ENCODE results near the gene COPB1. TPM values are rescaled to one million over a fixed set of nuclear protein-coding genes. Genes with fewer than 3 reads are reported as not detected.
A peak's percentile ranks its signal among the peaks of the same experiment; 100 is the strongest.

Gene COPB1
- total and polyA plus RNA-seq, 9 of the 15 experiments (the other 6 are each of a cell fraction or from before 2014, with no cell fraction given): 64.7 to 188 (median 91.6) TPM

- TF ChIP-seq HMBOX1 (IDR thresholded peaks at IDR 0.05) (peak; percentile 38), GABPA (tag; conservative IDR thresholded peaks at IDR 0.05; ENCODE audit: low read depth) (peak; percentile 77), TAF15 (IDR thresholded peaks at IDR 0.05; ENCODE audit: low read depth, low read length) (no peak), SFPQ (IDR thresholded peaks at IDR 0.05; ENCODE audit: low read depth, low read length) (no peak), RB1 (IDR thresholded peaks at IDR 0.05; ENCODE audit: low read depth) (peak; percentile 98), ZNF655 (CRISPR knock-in tag; IDR thresholded peaks at IDR 0.05) (no peak), ZNF586 (CRISPR knock-in tag; conservative IDR thresholded peaks at IDR 0.05) (no peak), TBL1XR1 (IDR thresholded peaks at IDR 0.05; ENCODE audit: low read length in 2 of 2) (peak in 1 of 2 experiments; percentile 41; a peak in 2 of 4 replicates), ATF1 (CRISPR knock-in tag; IDR thresholded peaks at IDR 0.05) (no peak; the same call in 1 of the 2 replicates), ATF1 (tag; IDR thresholded peaks at IDR 0.05) (peak; percentile 87), KHSRP (IDR thresholded peaks at IDR 0.05) (no peak), NCOR1 (IDR thresholded peaks at IDR 0.05) (0 out of 2 replicates have a peak, but pooled peaks have one; percentile 11), RAD21 (CRISPR knock-in tag; conservative IDR thresholded peaks at IDR 0.05 in 1 of 2, IDR thresholded peaks at IDR 0.05 in 1 of 2) (no peak), ZNF668 (CRISPR knock-in tag; IDR thresholded peaks at IDR 0.05) (no peak), MTA1 (IDR thresholded peaks at IDR 0.05; ENCODE audit: borderline replicate concordance) (no peak), PHTF2 (CRISPR knock-in tag; IDR thresholded peaks at IDR 0.05) (no peak), POLR2AphosphoS5 (IDR thresholded peaks at IDR 0.05; ENCODE audit: control insufficient read depth, insufficient read depth, low read depth, low read length) (peak; percentile 90), RBBP5 (IDR thresholded peaks at IDR 0.05; ENCODE audit: borderline replicate concordance, insufficient read depth, low read length, poor library complexity, severe bottlenecking) (peak; percentile 98), ATF7 (IDR thresholded peaks at IDR 0.05) (peak; percentile 83), SETDB1 (IDR thresholded peaks at IDR 0.05; ENCODE audit: low read length) (no peak), ZFPM2 (CRISPR knock-in tag; IDR thresholded peaks at IDR 0.05) (no peak)
- TF ChIP-seq, protein P1, sequence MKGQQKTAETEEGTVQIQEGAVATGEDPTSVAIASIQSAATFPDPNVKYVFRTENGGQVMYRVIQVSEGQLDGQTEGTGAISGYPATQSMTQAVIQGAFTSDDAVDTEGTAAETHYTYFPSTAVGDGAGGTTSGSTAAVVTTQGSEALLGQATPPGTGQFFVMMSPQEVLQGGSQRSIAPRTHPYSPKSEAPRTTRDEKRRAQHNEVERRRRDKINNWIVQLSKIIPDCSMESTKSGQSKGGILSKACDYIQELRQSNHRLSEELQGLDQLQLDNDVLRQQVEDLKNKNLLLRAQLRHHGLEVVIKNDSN (CRISPR knock-in tag; IDR thresholded peaks at IDR 0.05): no peak
- TF ChIP-seq, protein P2, sequence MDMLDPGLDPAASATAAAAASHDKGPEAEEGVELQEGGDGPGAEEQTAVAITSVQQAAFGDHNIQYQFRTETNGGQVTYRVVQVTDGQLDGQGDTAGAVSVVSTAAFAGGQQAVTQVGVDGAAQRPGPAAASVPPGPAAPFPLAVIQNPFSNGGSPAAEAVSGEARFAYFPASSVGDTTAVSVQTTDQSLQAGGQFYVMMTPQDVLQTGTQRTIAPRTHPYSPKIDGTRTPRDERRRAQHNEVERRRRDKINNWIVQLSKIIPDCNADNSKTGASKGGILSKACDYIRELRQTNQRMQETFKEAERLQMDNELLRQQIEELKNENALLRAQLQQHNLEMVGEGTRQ (CRISPR knock-in tag; IDR thresholded peaks at IDR 0.05): no peak
Observed at GRCh38 chr11:14519917-14520746, 20.5 kb upstream of the COPB1 start, which contains the start of gene PSMA1 (continued).

Data from K562 (cell line).